Calu3 (cell line): ENCODE results near the gene RAPGEF4. TPM values are rescaled to one million over a fixed set of nuclear protein-coding genes. Genes with fewer than 3 reads are reported as not detected.

Experiments used
- BruUV-seq: library from RNA; stranded (reverse); fragments of 400-500 nt; replicated peaks from 2 replicates; lab custom pipeline; 2021; lab: Mats Ljungman, UMichigan
- CTCF ChIA-PET: fragments of 300-600 bp; sonication (Branson Sonifier 250); formaldehyde crosslinking; loops from one replicate; lab custom pipeline; 2022; ENCODE audit warnings: antibody characterized with exemption; lab: Charles Lee
- DNase-seq: peaks from one replicate; pipeline ENCODE4 v3.0.0; 2022
- H3K27ac Mint-ChIP-seq: one replicate; pipeline ENCODE4 v1.8.0; 2022; ENCODE audit warnings: mixed read lengths; ENCODE audit not compliant: unreplicated experiment
- H3K27me3 Mint-ChIP-seq: one replicate; pipeline ENCODE4 v1.8.0; 2022; ENCODE audit warnings: mixed read lengths; ENCODE audit not compliant: unreplicated experiment
- H3K36me3 Mint-ChIP-seq: one replicate; pipeline ENCODE4 v1.8.0; 2022; ENCODE audit warnings: mild to moderate bottlenecking, moderate library complexity, mixed read lengths; ENCODE audit not compliant: insufficient read depth, unreplicated experiment
- H3K4me1 Mint-ChIP-seq: one replicate; pipeline ENCODE4 v1.8.0; 2022; ENCODE audit warnings: mild to moderate bottlenecking, low read depth, mixed read lengths; ENCODE audit not compliant: unreplicated experiment
- H3K4me3 Mint-ChIP-seq: one replicate; pipeline ENCODE4 v1.8.0; 2022; ENCODE audit warnings: mild to moderate bottlenecking, low read depth, moderate library complexity, mixed read lengths; ENCODE audit not compliant: unreplicated experiment
- H3K9me3 Mint-ChIP-seq: one replicate; pipeline ENCODE4 v1.8.0; 2022; ENCODE audit warnings: low read depth, mixed read lengths; ENCODE audit not compliant: unreplicated experiment
- intact Hi-C: fragments of 100-400 bp; cut with micrococcal nuclease; formaldehyde crosslinking; loops from one replicate; pipeline ENCODE4 v1.10.0; 2022; ENCODE audit not compliant: unreplicated experiment
- total RNA-seq: library from RNA; stranded (reverse); gene quantifications from 2 replicates; pipeline ENCODE4 v1.2.3, GENCODE V29; 2022
- TF ChIP-seq, protein P1 (sequence below): fragments of 200-600 bp; IDR thresholded peaks from one replicate; pipeline ENCODE4 v1.8.0; 2022; ENCODE audit warnings: antibody characterized with exemption; ENCODE audit not compliant: unreplicated experiment

The RAPGEF4 gene
- total RNA-seq, 1 experiment from 2014 or later: 1.8 TPM

DNA sequence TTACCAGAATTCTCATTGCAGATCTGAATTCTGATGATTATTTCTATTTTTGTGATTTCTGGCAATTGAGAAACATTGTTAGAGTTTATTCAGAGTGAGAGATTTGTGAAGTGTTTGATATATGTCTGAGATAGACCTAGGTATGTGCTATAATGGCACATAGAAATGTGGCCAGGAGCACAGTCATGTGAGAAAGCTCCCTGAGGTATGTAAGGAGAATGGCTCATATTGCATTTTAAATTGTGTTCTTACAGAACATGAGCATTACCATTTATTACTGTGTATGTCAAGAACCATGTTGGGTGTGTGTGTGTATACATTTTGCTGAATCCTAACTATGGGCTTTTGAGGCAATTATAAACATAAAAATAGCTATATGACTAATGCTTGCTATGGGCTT, 101.2 kb downstream of the RAPGEF4 start:
- intact Hi-C loops: no loop called here
- H3K4me3 Mint-ChIP-seq: no peak overlapping the region
- CTCF ChIA-PET: interaction anchor here (1.6 kb wide), 1 partner anchor 93 kb away, joined by 4 read pairs; no protein-coding TSS in a partner anchor
- H3K27ac Mint-ChIP-seq: peak overlapping the region; percentile 54
- H3K36me3 Mint-ChIP-seq: no peaks in the 10 kb centered on the region
- no TSS peak for BruUV-seq
- H3K27me3 Mint-ChIP-seq: no peaks in the 10 kb centered on the region
- peaks cover 13% of the 10 kb centered on the region for H3K4me1 Mint-ChIP-seq
- TF ChIP-seq, protein P1, sequence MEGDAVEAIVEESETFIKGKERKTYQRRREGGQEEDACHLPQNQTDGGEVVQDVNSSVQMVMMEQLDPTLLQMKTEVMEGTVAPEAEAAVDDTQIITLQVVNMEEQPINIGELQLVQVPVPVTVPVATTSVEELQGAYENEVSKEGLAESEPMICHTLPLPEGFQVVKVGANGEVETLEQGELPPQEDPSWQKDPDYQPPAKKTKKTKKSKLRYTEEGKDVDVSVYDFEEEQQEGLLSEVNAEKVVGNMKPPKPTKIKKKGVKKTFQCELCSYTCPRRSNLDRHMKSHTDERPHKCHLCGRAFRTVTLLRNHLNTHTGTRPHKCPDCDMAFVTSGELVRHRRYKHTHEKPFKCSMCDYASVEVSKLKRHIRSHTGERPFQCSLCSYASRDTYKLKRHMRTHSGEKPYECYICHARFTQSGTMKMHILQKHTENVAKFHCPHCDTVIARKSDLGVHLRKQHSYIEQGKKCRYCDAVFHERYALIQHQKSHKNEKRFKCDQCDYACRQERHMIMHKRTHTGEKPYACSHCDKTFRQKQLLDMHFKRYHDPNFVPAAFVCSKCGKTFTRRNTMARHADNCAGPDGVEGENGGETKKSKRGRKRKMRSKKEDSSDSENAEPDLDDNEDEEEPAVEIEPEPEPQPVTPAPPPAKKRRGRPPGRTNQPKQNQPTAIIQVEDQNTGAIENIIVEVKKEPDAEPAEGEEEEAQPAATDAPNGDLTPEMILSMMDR: no peak
- H3K9me3 Mint-ChIP-seq: no peaks in the 10 kb centered on the region
- no peak for DNase-seq

DNA sequence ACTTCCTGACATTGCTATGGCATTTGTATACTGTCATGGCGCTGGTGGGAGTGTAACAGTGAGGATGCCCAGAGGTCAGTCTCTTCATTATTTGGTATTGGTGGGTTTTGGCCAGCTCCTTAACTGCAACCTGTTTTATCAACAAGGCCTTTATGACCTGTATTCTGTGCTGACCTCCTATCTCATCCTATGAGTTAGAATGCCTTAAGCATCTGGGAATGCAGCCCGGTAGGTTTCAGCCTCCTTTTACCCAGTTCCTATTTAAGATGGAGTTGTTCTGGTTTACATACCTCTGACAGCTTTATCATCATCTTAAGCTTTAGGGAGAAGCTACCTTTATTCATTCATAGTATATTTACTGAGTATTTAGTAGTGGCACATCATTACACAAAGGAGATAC, 103.8 kb downstream of the RAPGEF4 start:
- no peak for DNase-seq
- Mint-ChIP-seq H3K9me3 (no peaks in the 10 kb centered on the region), H3K27ac (no peak overlapping the region), H3K36me3 (no peaks in the 10 kb centered on the region), H3K4me3 (no peak overlapping the region), H3K4me1 (peaks cover 13% of the 10 kb centered on the region), H3K27me3 (no peaks in the 10 kb centered on the region)
- TF ChIP-seq, protein P1: no peak
- intact Hi-C loops: no loop called here
- no TSS peak for BruUV-seq
- CTCF ChIA-PET: interaction anchor here (1.0 kb wide), 1 partner anchor 9 kb away, joined by 3 read pairs; no protein-coding TSS in a partner anchor

DNA sequence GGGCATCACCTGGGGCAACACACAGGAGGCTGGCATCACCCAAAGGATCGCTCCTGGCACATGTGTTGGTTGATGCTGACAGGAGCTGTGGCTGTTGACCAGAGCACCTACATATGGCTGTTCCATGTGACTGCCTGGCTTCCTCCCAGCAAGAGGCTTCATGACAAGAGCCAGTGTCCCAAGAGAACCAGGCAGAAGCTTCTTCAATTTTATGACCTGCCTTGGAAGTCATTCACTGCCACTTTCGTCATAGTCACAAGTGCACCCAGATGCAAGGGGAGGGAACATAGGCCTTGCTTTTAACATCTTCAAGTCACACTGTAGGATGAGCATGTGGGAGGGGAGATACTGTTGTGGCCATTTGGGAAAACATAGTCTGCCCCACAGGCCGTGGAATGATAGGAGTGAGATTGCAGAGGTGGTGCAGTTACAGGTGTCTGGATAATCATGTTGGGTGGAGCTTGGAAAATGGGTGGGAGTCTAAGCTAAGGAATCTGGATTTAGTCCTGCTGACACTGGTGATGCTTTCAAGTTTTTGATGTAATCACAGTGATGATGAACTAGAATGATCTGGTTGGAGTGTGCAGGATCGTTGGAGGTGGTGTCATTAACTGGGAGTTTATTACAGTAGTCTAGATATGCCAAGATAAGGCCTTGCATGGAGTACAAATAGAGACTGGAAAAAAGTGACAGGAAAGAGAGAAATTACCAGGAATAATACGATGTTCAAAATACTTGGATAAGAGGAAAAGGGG, 107.0 kb downstream of the RAPGEF4 start:
- no peak overlapping the region for H3K27ac Mint-ChIP-seq
- H3K4me3 Mint-ChIP-seq: no peak overlapping the region
- H3K9me3 Mint-ChIP-seq: no peaks in the 10 kb centered on the region
- no peak for DNase-seq
- H3K27me3 Mint-ChIP-seq: no peaks in the 10 kb centered on the region
- intact Hi-C loops: no loop called here
- TF ChIP-seq, protein P1: no peak
- no peaks in the 10 kb centered on the region for H3K36me3 Mint-ChIP-seq
- H3K4me1 Mint-ChIP-seq: no peaks in the 10 kb centered on the region
- no TSS peak for BruUV-seq
- CTCF ChIA-PET: no interaction called here

DNA sequence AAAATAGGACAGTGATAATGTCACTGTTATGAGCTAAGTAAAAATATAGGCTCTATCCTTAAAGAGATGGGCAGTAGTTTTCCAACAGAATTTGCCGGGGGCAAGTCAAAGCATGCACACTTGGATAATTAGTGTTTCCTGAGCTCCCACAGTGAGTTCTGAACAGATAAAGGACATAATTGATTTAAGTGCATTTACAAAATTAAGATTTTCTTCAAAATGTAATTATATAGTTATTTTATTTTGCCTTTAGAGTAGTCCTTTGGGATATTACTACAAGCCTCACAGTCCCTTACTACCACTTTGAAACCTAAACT, 107.6 kb downstream of the RAPGEF4 start:
- CTCF ChIA-PET: no interaction called here
- Mint-ChIP-seq H3K4me1 (peaks cover 1% of the 10 kb centered on the region), H3K4me3 (no peak overlapping the region), H3K27me3 (no peaks in the 10 kb centered on the region), H3K36me3 (no peaks in the 10 kb centered on the region), H3K27ac (no peak overlapping the region), H3K9me3 (no peaks in the 10 kb centered on the region)
- no peak for DNase-seq
- BruUV-seq: no TSS peak
- intact Hi-C loops: no loop called here
- TF ChIP-seq, protein P1: no peak
